Stimulated activated CD4-positive, alpha-beta T cell treated with anti-CD3 and anti-CD28 coated beads, Interleukin-4, amount 100 ng/mL, for 1 hour (primary cell): Measurements from ENCODE around the gene MAP1LC3B2.

ENCODE experiments used
- DNase-seq: peaks from one replicate; pipeline ENCODE4 v3.0.0-alpha.2; 2020

The MAP1LC3B2 gene

GRCh38 chr12:116597886-116598285 is 38.7 kb downstream of the MAP1LC3B2 start:
- no peak for DNase-seq

DNA sequence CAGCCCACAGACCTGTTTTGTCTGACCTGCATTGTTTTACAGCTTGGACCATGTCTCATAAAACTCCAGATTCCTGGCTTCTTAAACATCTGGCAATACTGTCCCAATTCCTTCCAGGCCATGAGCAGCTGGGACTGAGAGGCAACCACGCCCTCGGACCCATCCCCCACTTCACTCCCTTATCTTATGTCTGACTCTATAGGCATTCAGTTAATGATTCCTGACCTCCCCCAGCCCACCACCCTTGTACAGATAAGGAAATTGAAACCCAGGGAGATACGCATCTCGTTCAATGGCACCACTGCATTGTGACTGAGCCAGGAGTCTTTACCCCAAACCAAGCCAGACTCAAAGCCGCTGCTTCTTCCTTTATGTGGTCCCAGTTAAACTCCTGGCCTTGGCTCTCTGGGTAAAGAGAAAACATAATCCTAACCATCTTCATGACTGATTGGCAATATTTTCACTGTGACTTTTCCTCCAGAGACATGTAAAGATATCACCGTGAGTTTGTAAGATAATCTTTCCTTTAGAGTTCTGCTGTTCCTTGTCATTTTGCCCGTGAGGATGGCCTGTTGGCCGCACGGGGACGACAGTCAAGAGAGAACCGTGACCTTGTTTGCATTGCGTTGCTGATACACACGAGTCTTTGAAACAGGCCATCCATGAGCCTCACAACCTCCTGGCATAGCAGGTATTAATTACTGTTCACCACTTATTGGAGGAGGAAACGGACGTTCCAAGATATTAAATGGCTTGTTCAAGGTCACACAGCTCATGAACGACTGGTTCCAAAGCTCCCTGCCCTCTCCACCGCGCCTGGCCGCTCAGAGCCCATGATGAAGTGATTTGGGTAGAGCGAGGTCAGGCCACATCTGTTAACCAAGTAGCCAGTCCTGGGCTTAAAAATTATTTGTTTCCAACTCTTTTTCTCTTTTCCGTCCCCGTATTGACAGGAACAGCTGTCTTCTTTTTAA is 39.4 kb downstream of the MAP1LC3B2 start:
- DNase-seq, result no peak

DNA sequence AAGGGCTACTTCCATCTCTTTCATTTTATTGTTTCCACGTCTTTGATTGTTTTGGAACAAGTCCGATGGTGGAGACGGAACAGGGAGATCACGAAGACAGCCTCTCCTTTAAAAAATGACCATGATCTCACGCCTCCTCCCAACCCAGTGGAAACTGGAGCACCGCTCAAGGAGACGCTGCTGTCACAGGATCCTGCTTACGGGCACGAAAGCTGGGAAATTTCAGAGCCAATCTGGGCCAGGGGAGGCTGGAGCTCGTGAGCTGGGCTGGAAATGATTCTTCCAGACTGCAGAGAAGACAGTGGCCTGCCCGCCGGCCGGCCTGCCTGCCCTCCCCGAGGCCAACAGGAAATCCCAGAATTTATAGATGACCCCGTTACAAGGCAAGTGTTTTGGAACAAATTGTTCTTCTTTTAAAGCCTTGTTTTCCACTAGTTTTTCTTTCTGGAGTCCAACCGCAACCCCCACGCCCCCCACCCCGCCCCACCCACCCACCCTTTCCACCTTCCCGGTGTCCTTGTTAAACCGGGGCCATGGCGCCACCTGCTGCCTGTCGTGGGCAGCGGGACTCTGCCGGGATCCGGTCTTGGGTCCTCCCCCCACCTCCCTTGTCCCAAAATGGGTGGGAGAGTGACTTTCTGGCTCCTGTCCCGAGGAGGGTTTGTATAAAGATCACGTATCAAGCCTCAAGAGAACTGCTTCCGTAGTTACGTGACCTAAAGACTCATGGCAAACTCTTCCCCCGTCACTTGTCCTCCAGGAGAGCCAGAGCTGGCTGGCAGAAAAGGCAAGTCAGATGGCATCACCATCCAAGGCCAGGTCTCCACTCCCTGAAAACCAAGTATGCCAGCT is 40.3 kb downstream of the MAP1LC3B2 start:
- peak; percentile 66 for DNase-seq

DNA sequence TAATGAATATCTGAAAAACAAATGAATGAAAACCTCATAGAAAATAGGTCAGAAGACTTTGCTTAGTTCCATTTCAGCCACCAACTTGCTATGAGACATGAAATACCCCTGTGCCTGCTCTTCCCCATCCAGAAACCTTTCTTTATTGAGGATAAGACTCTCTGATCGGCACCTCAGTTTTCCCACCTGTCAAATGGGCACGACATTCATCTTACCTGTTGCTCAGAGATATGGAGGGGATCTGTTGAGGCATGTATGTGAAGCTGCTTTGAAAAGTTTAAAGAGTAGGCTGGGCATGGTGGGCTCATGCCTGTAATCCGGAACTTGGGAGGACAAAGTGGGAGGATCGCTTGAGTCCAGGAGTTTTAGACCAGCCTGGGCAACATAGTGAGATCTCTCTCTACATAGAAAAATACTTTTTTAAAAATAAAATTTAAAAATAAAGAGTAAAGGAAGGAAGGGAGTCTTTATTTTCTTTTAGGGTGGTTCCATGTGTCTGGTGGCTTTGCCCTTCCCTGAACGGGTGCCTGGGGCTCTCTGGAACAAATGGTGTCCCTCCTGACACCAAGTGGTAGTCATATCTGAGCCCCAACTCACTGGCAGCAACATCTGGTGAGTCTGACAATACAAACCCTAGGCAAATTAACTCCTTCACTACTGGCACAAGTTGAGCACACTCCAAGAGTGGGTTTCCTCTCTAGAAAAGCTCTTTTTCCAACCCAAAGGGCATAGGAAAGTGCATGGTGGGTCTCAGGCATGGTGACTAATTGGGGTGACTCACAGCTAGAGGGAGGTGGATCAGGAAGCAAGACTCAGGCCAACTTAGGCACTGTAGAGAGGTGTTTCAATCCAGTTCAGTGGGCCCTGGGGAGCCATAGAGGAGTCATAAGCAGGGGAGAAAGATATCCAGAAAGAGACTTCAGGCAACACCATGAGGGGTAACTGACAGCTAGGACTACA is 42.1 kb downstream of the MAP1LC3B2 start:
- no peak for DNase-seq

- DNase-seq, result no peak
Measured at GRCh38 chr12:116601933-116602810, 43.0 kb downstream of the MAP1LC3B2 start.

- DNase-seq, result no peak
Measured at GRCh38 chr12:116603546-116604177, 44.5 kb downstream of the MAP1LC3B2 start.

DNA sequence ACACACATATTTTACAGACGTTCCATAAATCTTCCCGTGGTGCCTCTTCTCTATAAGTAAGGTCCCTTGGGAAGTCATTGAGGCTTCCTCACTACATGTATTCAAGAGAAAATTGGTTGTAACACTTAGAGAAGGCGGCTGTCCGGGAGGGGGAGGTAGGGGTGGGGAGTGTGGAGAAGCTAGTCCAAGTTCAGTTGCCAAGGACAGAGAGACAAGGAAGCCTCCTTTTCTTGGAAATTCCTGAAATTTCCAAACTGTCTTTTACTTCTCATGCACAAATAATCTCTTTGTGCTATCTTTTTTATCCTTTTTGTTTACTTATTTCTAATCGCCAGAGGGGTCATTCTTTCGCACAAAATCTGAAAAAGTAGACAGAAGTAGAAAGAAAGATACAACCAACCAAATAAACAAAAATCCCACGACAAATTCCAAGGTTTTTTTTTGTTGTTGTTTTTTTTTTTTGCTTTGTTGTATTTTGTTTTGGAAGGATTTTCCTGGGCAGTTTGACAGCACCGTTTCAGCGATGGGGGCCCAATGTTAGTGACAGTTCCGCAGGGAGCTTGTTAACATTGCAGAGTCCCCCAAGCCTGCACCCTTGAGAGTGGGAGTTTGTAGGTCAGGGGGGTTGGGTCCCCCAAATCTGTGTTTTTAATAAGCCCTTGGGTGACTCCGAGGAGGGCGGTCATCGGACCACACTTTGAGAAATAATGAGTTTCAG is 45.2 kb downstream of the MAP1LC3B2 start:
- DNase-seq, result no peak

DNA sequence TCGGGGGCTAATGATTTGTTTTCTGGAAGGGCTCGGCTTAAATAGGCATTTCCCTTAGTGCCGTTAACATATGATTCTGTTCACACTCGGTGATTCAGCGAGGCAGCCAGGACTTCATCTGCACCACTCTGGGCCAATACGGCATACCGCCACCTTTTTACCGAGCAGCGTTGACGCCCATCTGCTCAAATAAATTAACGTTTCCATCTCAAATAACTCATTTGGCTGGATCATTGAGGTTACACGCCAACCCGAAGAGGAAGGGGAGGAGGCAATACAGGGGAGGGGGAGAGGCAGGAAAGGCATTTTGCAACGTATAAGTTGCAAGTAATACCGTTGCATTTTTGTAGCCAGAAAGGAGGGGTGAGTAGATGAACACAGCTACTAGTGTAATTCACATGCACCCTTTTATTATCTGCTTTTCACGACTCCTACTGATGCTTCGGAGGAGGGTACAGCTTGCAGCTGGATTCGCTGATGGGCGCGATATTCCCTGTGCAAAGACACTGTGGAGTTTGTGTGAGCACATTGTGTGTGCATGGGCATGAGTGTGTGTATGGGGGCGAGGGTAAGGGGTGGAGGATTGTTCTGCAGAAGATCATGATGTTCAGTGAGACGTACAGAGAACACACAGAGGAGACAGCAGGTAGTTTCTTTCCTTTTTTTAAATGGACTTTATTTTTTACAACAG is 45.9 kb downstream of the MAP1LC3B2 start:
- no peak for DNase-seq

GRCh38 chr12:116606397-116606796 is 47.2 kb downstream of the MAP1LC3B2 start:
- no peak for DNase-seq

GRCh38 chr12:116607039-116607438 is 47.9 kb downstream of the MAP1LC3B2 start:
- DNase-seq, result no peak

GRCh38 chr12:116609319-116610114 is 50.3 kb downstream of the MAP1LC3B2 start:
- peak; percentile 10 for DNase-seq

DNA sequence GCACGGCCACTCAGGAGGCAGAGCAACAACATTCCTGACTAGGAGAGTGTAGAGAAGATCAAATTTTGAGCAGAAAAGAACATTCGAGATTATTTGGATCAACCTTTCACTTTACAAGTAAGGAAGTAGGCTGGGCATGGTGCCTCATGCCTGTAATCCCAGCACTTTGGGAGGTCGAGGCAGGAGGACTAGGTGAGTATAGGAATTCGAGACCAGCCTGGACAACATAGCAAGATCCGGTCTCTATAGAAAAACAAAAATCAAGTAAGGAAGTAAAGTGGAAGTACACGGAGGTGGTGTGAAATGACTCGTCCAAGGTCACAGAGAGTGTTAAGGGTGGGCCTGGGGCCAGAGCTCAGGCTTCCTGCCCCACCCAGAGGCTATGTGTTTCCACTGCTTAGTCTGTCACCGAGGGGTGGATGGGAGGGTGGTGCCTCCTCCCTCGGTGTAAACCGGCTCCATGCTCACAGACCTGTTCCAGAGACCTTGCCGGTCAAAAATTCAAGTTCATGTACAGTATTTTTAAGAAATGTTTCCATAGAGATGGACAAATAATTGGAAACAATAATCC is 51.9 kb downstream of the MAP1LC3B2 start:
- no peak for DNase-seq

- DNase-seq, result no peak
Measured at GRCh38 chr12:116612436-116612835, 53.3 kb downstream of the MAP1LC3B2 start.

DNA sequence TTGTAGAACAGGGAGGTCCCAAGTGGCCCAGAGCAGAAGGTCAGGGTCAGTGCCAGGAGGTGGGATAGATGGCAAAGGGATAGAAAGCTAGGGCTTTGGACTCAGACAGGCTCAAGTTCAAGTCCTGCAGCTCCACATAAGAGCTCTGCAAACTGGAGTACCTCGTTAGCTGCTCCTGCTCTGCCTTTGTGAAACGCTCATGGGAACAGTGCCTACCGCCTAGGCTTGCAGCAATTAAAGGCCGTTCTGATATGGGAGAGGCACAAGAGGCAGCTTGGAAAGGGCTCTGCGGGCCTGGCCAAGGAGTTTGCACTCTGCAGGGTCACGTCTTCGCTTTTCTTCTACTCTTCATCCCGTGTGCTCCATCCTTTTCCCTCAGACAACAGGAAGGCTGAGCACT is 54.1 kb downstream of the MAP1LC3B2 start:
- no peak for DNase-seq

GRCh38 chr12:116614194-116614915 is 55.2 kb downstream of the MAP1LC3B2 start:
- no peak for DNase-seq

- DNase-seq, result no peak
Measured at GRCh38 chr12:116615141-116615861, 56.1 kb downstream of the MAP1LC3B2 start.
